Lower leg skin (tissue), 3 donors: ENCODE data around the gene MB21D2.

Experiments
- CTCF ChIP-seq, 3 donors: fragments of 450-650 bp; IDR thresholded peaks; one replicate each; pipeline ENCODE4 v1.5.1; 2016; ENCODE audit warnings: antibody characterized with exemption in 3 of 3, mild to moderate bottlenecking in 3 of 3, moderate library complexity in 2 of 3
- POLR2A ChIP-seq, 2 donors: fragments of 450-650 bp; IDR thresholded peaks; one replicate each; pipeline ENCODE4 v1.6.1; 2016 to 2017; ENCODE audit warnings: antibody characterized with exemption in 2 of 2, mild to moderate bottlenecking in 1 of 2, moderate library complexity in 1 of 2

- TF ChIP-seq POLR2A (IDR thresholded peaks at IDR 0.05) (no peak), CTCF (IDR thresholded peaks at IDR 0.05) (no peak)
Observed at GRCh38 chr3:192907784-192908183, 9.9 kb downstream of the MB21D2 start.
